ENCODE results near the gene PI4KB.
A peak's percentile ranks its signal among the peaks of the same experiment; 100 is the strongest.

Gene PI4KB

DNA sequence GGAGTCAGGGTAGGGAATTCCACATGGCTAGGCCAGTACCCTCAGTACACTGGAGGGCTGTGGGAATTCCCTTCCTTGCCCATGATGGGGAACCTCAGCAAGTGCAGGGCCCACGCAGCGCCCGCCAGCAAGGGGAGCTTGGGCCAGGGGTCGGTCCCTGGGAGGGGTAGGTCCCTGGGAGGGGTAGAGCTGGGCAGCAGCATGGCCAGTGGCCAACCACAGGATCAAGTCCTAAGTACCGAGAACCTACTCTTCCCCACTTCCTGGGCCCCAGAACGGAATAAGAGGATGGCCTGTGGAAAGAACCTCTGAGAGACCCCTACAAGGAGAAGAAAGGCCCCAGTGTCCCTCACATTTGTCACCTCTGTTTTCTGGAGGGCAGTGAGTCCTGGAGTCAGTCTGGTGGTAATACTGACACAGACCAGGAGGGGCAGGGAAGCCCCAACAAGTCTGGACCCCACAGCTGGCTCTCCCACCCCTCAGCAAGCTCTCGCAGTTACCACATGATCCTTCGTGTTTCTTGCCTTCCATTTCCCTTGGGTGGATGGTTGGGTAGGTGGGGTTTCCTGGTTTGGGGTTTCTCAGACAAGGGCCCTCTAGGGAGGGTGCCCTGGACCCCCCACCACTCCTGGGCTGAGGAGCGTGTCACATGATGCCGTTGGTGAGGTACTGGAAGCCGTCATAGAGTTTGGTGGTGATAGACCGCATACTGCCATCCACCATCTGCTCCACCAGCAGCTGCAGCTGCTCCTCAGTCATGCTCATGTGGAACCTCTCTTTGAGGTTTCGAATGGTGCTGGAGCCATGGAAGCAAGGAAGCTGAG, 34.8 kb downstream of the PI4KB start:
- DNase-seq (ENCODE audit: extremely low read depth, insufficient read length): peak; percentile 26
- H3K4me3 ChIP-seq (replicated peaks; ENCODE audit: low read depth, low read length): no peak overlapping the region
- H3K36me3 ChIP-seq (ENCODE audit: control insufficient read depth, insufficient read depth, low read length): peaks cover 56% of the 10 kb centered on the region
- no peaks in the 10 kb centered on the region for H3K27me3 ChIP-seq (replicated peaks; ENCODE audit: control insufficient read depth, insufficient read depth, low read length)
- TF ChIP-seq, protein P1, sequence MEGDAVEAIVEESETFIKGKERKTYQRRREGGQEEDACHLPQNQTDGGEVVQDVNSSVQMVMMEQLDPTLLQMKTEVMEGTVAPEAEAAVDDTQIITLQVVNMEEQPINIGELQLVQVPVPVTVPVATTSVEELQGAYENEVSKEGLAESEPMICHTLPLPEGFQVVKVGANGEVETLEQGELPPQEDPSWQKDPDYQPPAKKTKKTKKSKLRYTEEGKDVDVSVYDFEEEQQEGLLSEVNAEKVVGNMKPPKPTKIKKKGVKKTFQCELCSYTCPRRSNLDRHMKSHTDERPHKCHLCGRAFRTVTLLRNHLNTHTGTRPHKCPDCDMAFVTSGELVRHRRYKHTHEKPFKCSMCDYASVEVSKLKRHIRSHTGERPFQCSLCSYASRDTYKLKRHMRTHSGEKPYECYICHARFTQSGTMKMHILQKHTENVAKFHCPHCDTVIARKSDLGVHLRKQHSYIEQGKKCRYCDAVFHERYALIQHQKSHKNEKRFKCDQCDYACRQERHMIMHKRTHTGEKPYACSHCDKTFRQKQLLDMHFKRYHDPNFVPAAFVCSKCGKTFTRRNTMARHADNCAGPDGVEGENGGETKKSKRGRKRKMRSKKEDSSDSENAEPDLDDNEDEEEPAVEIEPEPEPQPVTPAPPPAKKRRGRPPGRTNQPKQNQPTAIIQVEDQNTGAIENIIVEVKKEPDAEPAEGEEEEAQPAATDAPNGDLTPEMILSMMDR (IDR thresholded peaks at IDR 0.05; ENCODE audit: insufficient read depth, low read length, poor library complexity, severe bottlenecking): no peak

DNA sequence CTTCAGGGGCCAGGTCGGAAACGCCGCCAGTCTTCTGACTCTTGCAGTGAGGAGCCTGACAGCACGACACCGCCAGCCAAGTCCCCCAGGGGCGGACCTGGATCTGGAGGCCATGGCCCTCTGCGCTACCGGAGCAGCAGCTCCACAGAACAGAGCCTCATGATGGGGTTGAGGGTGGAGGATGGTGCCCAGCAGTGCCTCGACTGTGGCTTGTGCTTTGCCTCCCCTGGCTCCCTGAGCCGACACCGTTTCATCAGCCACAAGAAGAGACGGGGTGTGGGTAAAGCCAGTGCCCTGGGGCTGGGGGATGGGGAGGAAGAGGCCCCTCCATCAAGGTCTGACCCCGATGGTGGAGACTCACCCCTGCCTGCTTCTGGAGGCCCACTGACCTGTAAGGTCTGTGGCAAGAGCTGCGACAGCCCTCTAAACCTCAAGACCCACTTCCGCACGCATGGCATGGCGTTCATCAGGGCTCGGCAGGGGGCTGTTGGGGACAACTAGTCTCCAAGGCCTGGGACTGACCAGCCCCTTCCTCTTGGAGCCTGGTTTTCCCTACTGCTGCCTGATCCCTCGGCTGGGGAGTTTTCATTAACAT, 36.4 kb downstream of the PI4KB start:
- no peaks in the 10 kb centered on the region for H3K27me3 ChIP-seq (replicated peaks; ENCODE audit: control insufficient read depth, insufficient read depth, low read length)
- TF ChIP-seq, protein P1 (IDR thresholded peaks at IDR 0.05; ENCODE audit: insufficient read depth, low read length, poor library complexity, severe bottlenecking): no peak
- peaks cover 65% of the 10 kb centered on the region for H3K36me3 ChIP-seq (ENCODE audit: control insufficient read depth, insufficient read depth, low read length)
- DNase-seq (ENCODE audit: extremely low read depth, insufficient read length): peak; percentile 24
- no peak overlapping the region for H3K4me3 ChIP-seq (replicated peaks; ENCODE audit: low read depth, low read length)

DNA sequence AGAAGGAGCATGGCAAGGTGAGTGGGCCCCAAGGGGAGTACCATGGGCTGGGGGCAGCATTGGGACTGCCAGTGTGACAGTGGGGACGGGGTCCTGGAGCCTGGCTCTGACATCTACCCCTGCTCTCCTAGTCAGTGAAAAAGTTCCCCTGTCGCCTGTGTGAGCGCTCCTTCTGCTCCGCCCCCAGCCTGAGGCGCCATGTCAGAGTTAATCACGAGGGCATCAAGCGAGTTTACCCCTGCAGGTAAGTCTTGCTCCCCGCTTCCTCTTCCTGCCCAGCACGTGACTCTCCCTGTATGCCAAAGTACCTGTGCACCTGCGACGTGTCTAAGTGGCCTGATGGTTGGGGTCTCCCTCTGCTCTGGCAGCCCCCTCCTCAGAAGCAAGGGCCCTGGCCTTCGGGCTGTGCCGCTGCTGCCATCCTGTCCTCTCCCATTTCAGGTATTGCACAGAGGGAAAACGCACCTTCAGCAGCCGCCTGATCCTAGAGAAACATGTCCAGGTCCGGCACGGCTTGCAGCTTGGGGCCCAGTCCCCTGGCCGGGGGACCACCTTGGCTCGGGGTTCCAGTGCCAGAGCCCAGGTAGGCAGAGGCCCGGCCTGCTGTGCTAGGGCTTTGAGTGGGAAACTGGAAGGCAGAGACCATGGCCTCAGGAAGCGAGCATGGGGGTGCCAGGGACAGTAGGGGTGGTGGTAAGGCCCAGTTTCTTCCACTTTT, 37.1 kb downstream of the PI4KB start:
- TF ChIP-seq, protein P1 (IDR thresholded peaks at IDR 0.05; ENCODE audit: insufficient read depth, low read length, poor library complexity, severe bottlenecking): no peak
- H3K36me3 ChIP-seq (ENCODE audit: control insufficient read depth, insufficient read depth, low read length): peaks cover 65% of the 10 kb centered on the region
- H3K27me3 ChIP-seq (replicated peaks; ENCODE audit: control insufficient read depth, insufficient read depth, low read length): no peaks in the 10 kb centered on the region
- no peak overlapping the region for H3K4me3 ChIP-seq (replicated peaks; ENCODE audit: low read depth, low read length)
- DNase-seq (ENCODE audit: extremely low read depth, insufficient read length): no peak

DNA sequence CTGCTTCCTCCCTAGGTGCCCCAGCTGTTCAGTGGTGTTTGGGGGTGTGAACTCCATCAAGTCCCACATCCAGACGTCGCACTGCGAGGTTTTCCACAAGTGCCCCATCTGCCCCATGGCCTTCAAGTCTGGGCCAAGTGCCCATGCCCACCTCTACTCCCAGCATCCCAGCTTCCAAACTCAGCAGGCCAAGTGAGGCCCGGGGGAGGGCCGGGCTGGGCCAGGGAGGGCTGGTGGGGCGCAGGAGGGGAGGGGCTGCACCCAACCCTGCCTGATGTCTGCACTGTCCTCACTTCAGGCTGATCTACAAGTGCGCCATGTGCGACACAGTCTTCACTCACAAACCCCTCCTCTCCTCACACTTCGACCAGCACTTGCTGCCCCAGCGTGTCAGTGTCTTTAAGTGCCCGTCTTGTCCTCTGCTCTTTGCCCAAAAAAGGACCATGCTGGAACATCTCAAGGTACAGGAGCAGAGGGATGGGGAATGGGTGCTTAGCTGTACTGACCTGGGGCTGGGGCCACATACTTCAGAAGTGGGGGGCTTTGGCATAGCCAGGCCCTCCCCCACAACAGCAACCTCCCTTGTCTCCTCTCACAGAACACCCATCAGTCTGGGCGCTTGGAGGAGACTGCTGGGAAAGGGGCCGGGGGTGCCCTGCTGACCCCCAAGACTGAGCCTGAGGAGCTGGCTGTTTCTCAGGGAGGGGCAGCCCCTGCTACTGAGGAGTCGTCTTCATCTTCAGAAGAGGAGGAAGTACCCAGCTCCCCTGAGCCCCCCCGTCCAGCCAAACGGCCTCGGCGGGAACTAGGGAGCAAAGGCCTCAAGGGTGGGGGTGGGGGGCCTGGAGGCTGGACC, 37.9 kb downstream of the PI4KB start:
- H3K4me3 ChIP-seq (replicated peaks; ENCODE audit: low read depth, low read length): no peak overlapping the region
- no peaks in the 10 kb centered on the region for H3K27me3 ChIP-seq (replicated peaks; ENCODE audit: control insufficient read depth, insufficient read depth, low read length)
- DNase-seq (ENCODE audit: extremely low read depth, insufficient read length): no peak
- H3K36me3 ChIP-seq (ENCODE audit: control insufficient read depth, insufficient read depth, low read length): peaks cover 64% of the 10 kb centered on the region
- TF ChIP-seq, protein P1 (IDR thresholded peaks at IDR 0.05; ENCODE audit: insufficient read depth, low read length, poor library complexity, severe bottlenecking): no peak

DNA sequence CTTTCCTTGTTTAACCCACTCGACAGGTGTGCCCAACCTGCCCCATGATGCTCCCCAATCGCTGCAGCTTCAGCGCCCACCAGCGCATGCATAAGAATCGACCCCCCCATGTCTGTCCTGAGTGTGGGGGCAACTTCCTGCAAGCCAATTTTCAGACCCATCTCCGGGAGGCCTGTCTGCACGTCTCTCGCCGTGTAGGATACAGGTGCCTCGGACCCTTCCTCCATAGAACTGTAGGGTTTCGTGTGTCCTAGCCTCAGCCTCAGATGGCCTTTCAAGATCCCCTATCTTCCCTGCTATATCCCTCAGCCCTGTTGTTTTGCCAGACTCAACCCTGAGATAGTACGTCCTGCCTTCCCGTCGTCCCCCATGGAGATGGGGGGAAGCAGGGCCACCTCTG, 38.7 kb downstream of the PI4KB start:
- peaks cover 60% of the 10 kb centered on the region for H3K36me3 ChIP-seq (ENCODE audit: control insufficient read depth, insufficient read depth, low read length)
- H3K4me3 ChIP-seq (replicated peaks; ENCODE audit: low read depth, low read length): no peak overlapping the region
- TF ChIP-seq, protein P1 (IDR thresholded peaks at IDR 0.05; ENCODE audit: insufficient read depth, low read length, poor library complexity, severe bottlenecking): no peak
- DNase-seq (ENCODE audit: extremely low read depth, insufficient read length): no peak
- no peaks in the 10 kb centered on the region for H3K27me3 ChIP-seq (replicated peaks; ENCODE audit: control insufficient read depth, insufficient read depth, low read length)

All from GM06990 (cell line).